Central memory CD8-positive, alpha-beta T cell (primary cell): ENCODE data around the gene CIB2.
A peak's percentile ranks its signal among the peaks of the same experiment; 100 is the strongest.

Experiments used
- ATAC-seq: fragments of 150-1000 bp; cut with Tn5 transposase; replicated peaks from 2 replicates; pipeline ENCODE4 v1.10.0; 2022; ENCODE audit warnings: mild to moderate bottlenecking, moderate FRiP score, moderate number of reproducible peaks; ENCODE audit not compliant: poor library complexity, severe bottlenecking; ENCODE audit errors: extremely low read depth
- DNase-seq, 2 donors: peaks; one replicate each; pipeline ENCODE4 v3.0.0; 2021; ENCODE audit warnings: low spot score in 2 of 2
- H3K27ac Mint-ChIP-seq: one replicate; pipeline ENCODE4 v1.8.0; 2022; ENCODE audit warnings: low read depth, mild to moderate bottlenecking, moderate library complexity, mixed read lengths
- H3K27me3 Mint-ChIP-seq: one replicate; pipeline ENCODE4 v1.8.0; 2022; ENCODE audit warnings: mixed read lengths
- H3K36me3 Mint-ChIP-seq: one replicate; pipeline ENCODE4 v1.8.0; 2022; ENCODE audit warnings: mild to moderate bottlenecking, moderate library complexity, mixed read lengths; ENCODE audit not compliant: insufficient read depth
- H3K4me1 Mint-ChIP-seq: one replicate; pipeline ENCODE4 v1.8.0; 2022; ENCODE audit warnings: mixed read lengths
- H3K4me3 Mint-ChIP-seq: one replicate; pipeline ENCODE4 v1.8.0; 2022; ENCODE audit warnings: mild to moderate bottlenecking, moderate library complexity, mixed read lengths
- H3K9me3 Mint-ChIP-seq: one replicate; pipeline ENCODE4 v1.8.0; 2022; ENCODE audit warnings: mixed read lengths

CIB2 gene

GRCh38 chr15:78083687-78084448 is 47.4 kb downstream of the CIB2 start:
- no peaks in the 10 kb centered on the region for H3K4me1 Mint-ChIP-seq
- H3K36me3 Mint-ChIP-seq: peaks cover 2% of the 10 kb centered on the region
- DNase-seq (no peak), ATAC-seq (no peak)
- H3K27me3 Mint-ChIP-seq: no peaks in the 10 kb centered on the region
- H3K27ac Mint-ChIP-seq: no peak overlapping the region
- H3K4me3 Mint-ChIP-seq: no peak overlapping the region
- H3K9me3 Mint-ChIP-seq: no peaks in the 10 kb centered on the region

- no peak overlapping the region for H3K27ac Mint-ChIP-seq
- peaks cover under 1% of the 10 kb centered on the region for H3K4me1 Mint-ChIP-seq
- H3K4me3 Mint-ChIP-seq: no peak overlapping the region
- DNase-seq (no peak), ATAC-seq (no peak)
- H3K27me3 Mint-ChIP-seq: no peaks in the 10 kb centered on the region
- H3K36me3 Mint-ChIP-seq: peaks cover 2% of the 10 kb centered on the region
- no peaks in the 10 kb centered on the region for H3K9me3 Mint-ChIP-seq
Measured at GRCh38 chr15:78083186-78083585, 48.1 kb downstream of the CIB2 start.

- peaks cover 3% of the 10 kb centered on the region for H3K36me3 Mint-ChIP-seq
- peaks cover 5% of the 10 kb centered on the region for H3K4me1 Mint-ChIP-seq
- no peak overlapping the region for H3K27ac Mint-ChIP-seq
- no peak overlapping the region for H3K4me3 Mint-ChIP-seq
- DNase-seq (no peak), ATAC-seq (no peak)
- no peaks in the 10 kb centered on the region for H3K27me3 Mint-ChIP-seq
- no peaks in the 10 kb centered on the region for H3K9me3 Mint-ChIP-seq
Measured at GRCh38 chr15:78082743-78083110, 48.5 kb downstream of the CIB2 start.

GRCh38 chr15:78082106-78082742 is 49.0 kb downstream of the CIB2 start:
- H3K4me1 Mint-ChIP-seq: peaks cover 6% of the 10 kb centered on the region
- no peak overlapping the region for H3K4me3 Mint-ChIP-seq
- ATAC-seq (no peak), DNase-seq (no peak)
- H3K36me3 Mint-ChIP-seq: peaks cover 5% of the 10 kb centered on the region
- H3K9me3 Mint-ChIP-seq: no peaks in the 10 kb centered on the region
- no peak overlapping the region for H3K27ac Mint-ChIP-seq
- H3K27me3 Mint-ChIP-seq: no peaks in the 10 kb centered on the region

DNA sequence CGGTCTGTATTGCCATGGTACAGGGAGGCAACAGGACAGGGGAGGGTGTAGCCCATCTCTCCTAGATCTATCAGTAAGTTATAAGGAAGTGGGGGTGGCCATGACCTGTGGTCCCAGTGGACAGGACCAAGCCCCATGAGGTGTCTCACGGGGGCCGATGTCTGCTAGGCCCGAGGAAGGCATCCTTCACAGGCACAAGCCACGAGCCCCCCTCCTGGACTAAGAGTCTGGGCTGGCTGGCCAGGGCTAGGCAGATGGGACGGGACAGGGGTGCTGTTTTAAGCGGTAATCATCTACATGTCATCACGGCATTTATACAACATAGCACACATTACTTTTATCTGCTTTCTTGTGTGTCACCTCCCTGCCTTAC is 51.2 kb downstream of the CIB2 start:
- peaks cover 11% of the 10 kb centered on the region for H3K36me3 Mint-ChIP-seq
- no peaks in the 10 kb centered on the region for H3K27me3 Mint-ChIP-seq
- no peak overlapping the region for H3K4me3 Mint-ChIP-seq
- peak overlapping the region; percentile 62 for H3K27ac Mint-ChIP-seq
- peaks cover 25% of the 10 kb centered on the region for H3K4me1 Mint-ChIP-seq
- DNase-seq (no peak), ATAC-seq (no peak)
- H3K9me3 Mint-ChIP-seq: no peaks in the 10 kb centered on the region

- peaks cover 13% of the 10 kb centered on the region for H3K36me3 Mint-ChIP-seq
- no peaks in the 10 kb centered on the region for H3K27me3 Mint-ChIP-seq
- no peak for ATAC-seq
- no peak for DNase-seq
- no peaks in the 10 kb centered on the region for H3K9me3 Mint-ChIP-seq
- peaks cover 31% of the 10 kb centered on the region for H3K4me1 Mint-ChIP-seq
- peak overlapping the region; percentile 78 for H3K27ac Mint-ChIP-seq
- H3K4me3 Mint-ChIP-seq: no peak overlapping the region
Measured at GRCh38 chr15:78079298-78080087, 51.8 kb downstream of the CIB2 start.

DNA sequence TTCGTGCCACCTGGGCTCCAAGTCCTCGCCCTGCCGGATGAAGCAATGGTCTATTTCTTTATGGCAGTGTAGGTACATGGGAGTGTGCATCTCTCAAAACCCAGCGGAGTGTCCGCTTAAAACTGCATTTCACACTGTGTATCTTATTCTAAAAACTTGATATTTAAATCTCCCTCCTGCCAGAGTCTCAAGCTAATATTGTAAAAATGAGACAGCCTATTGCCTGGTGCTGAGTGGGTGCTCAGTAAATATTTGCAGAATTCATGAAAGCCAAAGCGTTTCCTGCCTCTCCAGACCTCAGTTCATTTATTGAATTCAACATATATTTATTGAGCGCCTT is 53.4 kb downstream of the CIB2 start:
- Mint-ChIP-seq H3K4me1 (peaks cover 40% of the 10 kb centered on the region), H3K27ac (peak overlapping the region; percentile 98), H3K27me3 (no peaks in the 10 kb centered on the region), H3K4me3 (peak overlapping the region; percentile 94), H3K9me3 (no peaks in the 10 kb centered on the region), H3K36me3 (peaks cover 12% of the 10 kb centered on the region)
- ATAC-seq (peak; percentile 25), DNase-seq (no peak)

- DNase-seq (peak; percentile 35 to 42), ATAC-seq (peak; percentile 75)
- H3K4me1 Mint-ChIP-seq: peaks cover 46% of the 10 kb centered on the region
- no peaks in the 10 kb centered on the region for H3K9me3 Mint-ChIP-seq
- H3K27me3 Mint-ChIP-seq: no peaks in the 10 kb centered on the region
- peak within 1 kb of the TSS; percentile 94 for H3K4me3 Mint-ChIP-seq
- peaks cover 12% of the 10 kb centered on the region for H3K36me3 Mint-ChIP-seq
- peak within 1 kb of the TSS; percentile 98 for H3K27ac Mint-ChIP-seq
Measured at GRCh38 chr15:78077053-78077870, 54.0 kb downstream of the CIB2 start, which contains the start of gene TBC1D2B. Gene TBC1D2B, minus strand, starts transcription at chr15:78077711. Its CDS starts 59 bp downstream, at chr15:78077652.

GRCh38 chr15:78076231-78077052 is 54.8 kb downstream of the CIB2 start:
- H3K27ac Mint-ChIP-seq: peak overlapping the region; percentile 98
- no peaks in the 10 kb centered on the region for H3K27me3 Mint-ChIP-seq
- peaks cover 50% of the 10 kb centered on the region for H3K4me1 Mint-ChIP-seq
- ATAC-seq (peak; percentile 33), DNase-seq (no peak)
- no peaks in the 10 kb centered on the region for H3K9me3 Mint-ChIP-seq
- H3K36me3 Mint-ChIP-seq: peaks cover 12% of the 10 kb centered on the region
- H3K4me3 Mint-ChIP-seq: peak overlapping the region; percentile 94

GRCh38 chr15:78075490-78076230 is 55.6 kb downstream of the CIB2 start:
- DNase-seq (no peak), ATAC-seq (no peak)
- no peaks in the 10 kb centered on the region for H3K9me3 Mint-ChIP-seq
- peaks cover 12% of the 10 kb centered on the region for H3K36me3 Mint-ChIP-seq
- peak overlapping the region; percentile 98 for H3K27ac Mint-ChIP-seq
- peak overlapping the region; percentile 94 for H3K4me3 Mint-ChIP-seq
- H3K27me3 Mint-ChIP-seq: no peaks in the 10 kb centered on the region
- H3K4me1 Mint-ChIP-seq: peaks cover 50% of the 10 kb centered on the region

DNA sequence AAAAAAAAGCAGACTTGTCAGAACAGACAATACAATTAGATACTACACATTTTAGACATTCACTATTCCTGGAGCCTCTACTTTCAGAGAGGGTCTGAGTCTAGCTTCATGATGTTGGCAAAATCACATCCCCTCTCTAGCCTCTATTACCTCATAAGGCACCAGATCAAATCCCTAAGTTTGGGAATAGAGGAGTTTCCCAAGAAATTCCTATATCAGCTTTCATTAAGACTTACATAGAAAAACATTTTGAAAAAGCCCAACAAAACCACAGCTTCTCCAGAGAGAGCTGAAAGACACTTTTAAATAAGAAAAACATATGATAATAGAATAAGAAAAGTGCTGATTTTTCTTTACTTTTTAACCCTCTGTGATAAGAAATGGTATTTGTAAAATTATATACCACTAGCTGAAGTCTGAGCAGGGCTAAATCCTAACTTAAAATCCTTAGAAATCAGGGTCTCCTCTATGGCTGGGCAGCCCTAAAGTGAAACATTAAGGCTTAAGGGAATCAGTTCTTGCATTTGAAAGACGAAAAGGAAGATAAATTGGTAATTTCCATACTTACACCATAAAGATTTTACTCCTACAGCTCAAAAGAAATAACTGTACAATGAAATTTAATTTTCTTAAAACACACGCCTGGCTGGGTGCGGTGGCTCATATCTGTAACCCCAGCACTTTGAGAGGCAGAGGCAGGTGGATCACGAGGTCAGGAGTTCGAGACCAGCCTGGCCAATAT is 58.0 kb downstream of the CIB2 start:
- H3K27ac Mint-ChIP-seq: peak overlapping the region; percentile 65
- peaks cover 49% of the 10 kb centered on the region for H3K4me1 Mint-ChIP-seq

More for the DNA sequence above, 58.0 kb downstream of the CIB2 start:
- Mint-ChIP-seq H3K36me3 (peaks cover 18% of the 10 kb centered on the region), H3K4me3 (peak overlapping the region; percentile 59), H3K9me3 (no peaks in the 10 kb centered on the region), H3K27me3 (no peaks in the 10 kb centered on the region)
- no peak for DNase-seq
- no peak for ATAC-seq
